SK-N-SH treated with all-trans-retinoic acid at 6 μM for 48 hours (cell line): Measurements from ENCODE around the gene DNAJB7.

Experiments
- ATAC-seq: fragments of 200-7000 bp; cut with Tn5 transposase; 3 replicates; pipeline ENCODE4 v1.9.1; 2020; ENCODE audit warnings: mild to moderate bottlenecking, moderate library complexity
- ARNTL ChIP-seq: fragments of 450-650 bp; formaldehyde crosslinking; IDR thresholded peaks from 2 replicates; pipeline ENCODE4 v1.5.0; 2020; ENCODE audit warnings: low read depth, mild to moderate bottlenecking, moderate library complexity, borderline replicate concordance
- BACH2 ChIP-seq: fragments of 250-450 bp; sonication (Bioruptor Pico); IDR thresholded peaks from 2 replicates; pipeline ENCODE4 v1.9.0; 2021; ENCODE audit warnings: mild to moderate bottlenecking, borderline replicate concordance
- CREB5 ChIP-seq: fragments of 250-450 bp; sonication (Bioruptor Pico); IDR thresholded peaks from 2 replicates; pipeline ENCODE4 v1.5.1; 2020; ENCODE audit warnings: low read depth, mild to moderate bottlenecking, moderate library complexity
- CSDC2 ChIP-seq: fragments of 250-450 bp; sonication (Bioruptor Pico); IDR thresholded peaks from 2 replicates; pipeline ENCODE4 v1.5.0; 2020; ENCODE audit warnings: mild to moderate bottlenecking, moderate library complexity
- CSRNP3 ChIP-seq: fragments of 250-450 bp; sonication (Bioruptor Pico); IDR thresholded peaks from 2 replicates; pipeline ENCODE4 v1.5.1; 2021; ENCODE audit warnings: mild to moderate bottlenecking, moderate library complexity
- ESRRG ChIP-seq: fragments of 250-450 bp; sonication (Bioruptor Pico); IDR thresholded peaks from 2 replicates; pipeline ENCODE4 v1.6.1; 2021; ENCODE audit warnings: mild to moderate bottlenecking
- POU6F1 ChIP-seq: fragments of 250-450 bp; sonication (Bioruptor Pico); IDR thresholded peaks from 2 replicates; pipeline ENCODE4 v1.8.0; 2021; ENCODE audit warnings: low read depth, mild to moderate bottlenecking, moderate library complexity, borderline replicate concordance
- PPARA ChIP-seq: fragments of 250-450 bp; sonication (Bioruptor Pico); IDR thresholded peaks from 2 replicates; pipeline ENCODE4 v1.5.0; 2020; ENCODE audit warnings: mild to moderate bottlenecking, borderline replicate concordance
- RARB ChIP-seq: fragments of 250-450 bp; sonication (Bioruptor Pico); IDR thresholded peaks from 2 replicates; pipeline ENCODE4 v1.8.0; 2021; ENCODE audit warnings: mild to moderate bottlenecking, moderate library complexity
- TOX ChIP-seq: fragments of 250-450 bp; sonication (Bioruptor Pico); IDR thresholded peaks from 2 replicates; pipeline ENCODE4 v1.8.0; 2021; ENCODE audit warnings: mild to moderate bottlenecking, moderate library complexity, borderline replicate concordance
- ZC3H10 ChIP-seq: fragments of 250-450 bp; sonication (Bioruptor Pico); IDR thresholded peaks from 2 replicates; pipeline ENCODE4 v1.5.1; 2021; ENCODE audit warnings: mild to moderate bottlenecking, moderate library complexity
- ZFP3 ChIP-seq: fragments of 250-450 bp; sonication (Bioruptor Pico); IDR thresholded peaks from 2 replicates; pipeline ENCODE4 v1.5.0; 2020; ENCODE audit warnings: mild to moderate bottlenecking, moderate library complexity
- ZFP30 ChIP-seq: fragments of 450-650 bp; formaldehyde crosslinking; IDR thresholded peaks from 2 replicates; pipeline ENCODE4 v1.5.0; 2022; ENCODE audit warnings: mild to moderate bottlenecking, moderate library complexity
- ZNF8 ChIP-seq: fragments of 450-650 bp; formaldehyde crosslinking; IDR thresholded peaks from 2 replicates; pipeline ENCODE4 v1.5.0; 2020; ENCODE audit warnings: mild to moderate bottlenecking, moderate library complexity
- TF ChIP-seq, protein P1 (sequence below): fragments of 250-450 bp; sonication (Bioruptor Pico); IDR thresholded peaks from 2 replicates; pipeline ENCODE4 v1.5.0; 2020; ENCODE audit warnings: mild to moderate bottlenecking, moderate library complexity

Gene DNAJB7

DNA sequence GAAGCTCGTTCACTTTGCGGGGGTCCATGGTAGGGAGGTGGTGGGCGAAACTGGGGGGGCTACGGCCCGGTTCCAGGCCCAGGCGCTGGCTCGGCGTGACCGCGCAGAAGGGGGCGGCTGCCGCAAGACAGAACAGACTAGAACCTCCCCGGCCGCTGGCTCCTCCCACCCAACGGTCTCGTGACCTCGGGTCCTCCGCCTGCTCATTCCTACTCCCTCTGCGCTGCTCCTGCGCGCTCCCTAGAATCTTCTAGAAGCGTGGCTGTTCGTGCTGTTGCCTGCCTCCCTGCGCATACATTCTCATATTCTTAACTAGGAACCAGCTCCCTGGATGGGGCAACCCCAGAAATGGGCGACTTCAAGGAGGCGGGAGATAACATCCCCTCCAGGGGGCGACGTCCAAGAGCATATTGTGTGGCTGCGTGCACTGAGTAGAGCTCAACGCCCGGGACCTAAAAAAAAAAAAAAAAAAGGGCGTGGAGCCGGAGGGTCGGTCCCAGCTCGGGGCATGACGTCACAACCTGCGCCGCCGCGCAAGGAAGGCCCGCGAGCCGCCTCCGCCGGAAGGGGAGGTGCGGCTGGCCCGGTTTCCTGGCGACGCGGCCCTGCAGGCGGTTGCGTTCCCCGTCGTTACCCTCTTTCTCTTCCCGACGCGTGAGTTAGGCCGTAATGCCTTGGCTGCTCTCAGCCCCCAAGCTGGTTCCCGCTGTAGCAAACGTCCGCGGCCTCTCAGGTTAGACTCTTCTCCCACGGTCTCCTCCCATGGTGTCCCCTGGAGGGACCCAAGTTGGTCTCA lies 5.2 kb downstream of the DNAJB7 start, which contains the start of the genes ST13 and XPNPEP3 (continued):
- TF ChIP-seq, protein P1, sequence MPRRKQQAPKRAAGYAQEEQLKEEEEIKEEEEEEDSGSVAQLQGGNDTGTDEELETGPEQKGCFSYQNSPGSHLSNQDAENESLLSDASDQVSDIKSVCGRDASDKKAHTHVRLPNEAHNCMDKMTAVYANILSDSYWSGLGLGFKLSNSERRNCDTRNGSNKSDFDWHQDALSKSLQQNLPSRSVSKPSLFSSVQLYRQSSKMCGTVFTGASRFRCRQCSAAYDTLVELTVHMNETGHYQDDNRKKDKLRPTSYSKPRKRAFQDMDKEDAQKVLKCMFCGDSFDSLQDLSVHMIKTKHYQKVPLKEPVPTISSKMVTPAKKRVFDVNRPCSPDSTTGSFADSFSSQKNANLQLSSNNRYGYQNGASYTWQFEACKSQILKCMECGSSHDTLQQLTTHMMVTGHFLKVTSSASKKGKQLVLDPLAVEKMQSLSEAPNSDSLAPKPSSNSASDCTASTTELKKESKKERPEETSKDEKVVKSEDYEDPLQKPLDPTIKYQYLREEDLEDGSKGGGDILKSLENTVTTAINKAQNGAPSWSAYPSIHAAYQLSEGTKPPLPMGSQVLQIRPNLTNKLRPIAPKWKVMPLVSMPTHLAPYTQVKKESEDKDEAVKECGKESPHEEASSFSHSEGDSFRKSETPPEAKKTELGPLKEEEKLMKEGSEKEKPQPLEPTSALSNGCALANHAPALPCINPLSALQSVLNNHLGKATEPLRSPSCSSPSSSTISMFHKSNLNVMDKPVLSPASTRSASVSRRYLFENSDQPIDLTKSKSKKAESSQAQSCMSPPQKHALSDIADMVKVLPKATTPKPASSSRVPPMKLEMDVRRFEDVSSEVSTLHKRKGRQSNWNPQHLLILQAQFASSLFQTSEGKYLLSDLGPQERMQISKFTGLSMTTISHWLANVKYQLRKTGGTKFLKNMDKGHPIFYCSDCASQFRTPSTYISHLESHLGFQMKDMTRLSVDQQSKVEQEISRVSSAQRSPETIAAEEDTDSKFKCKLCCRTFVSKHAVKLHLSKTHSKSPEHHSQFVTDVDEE (CRISPR knock-in tag), result no peak
- TF ChIP-seq ESRRG (CRISPR knock-in tag) (no peak), ARNTL (no peak), ZFP3 (CRISPR knock-in tag) (no peak)

- TF ChIP-seq ZFP30 (CRISPR knock-in tag), result no peak
- TF ChIP-seq, protein P1 (CRISPR knock-in tag), result no peak
- TF ChIP-seq POU6F1 (CRISPR knock-in tag), result no peak
- TF ChIP-seq CSDC2, result no peak
- no peak for TF ChIP-seq ZFP3 (CRISPR knock-in tag)
- no peak for TF ChIP-seq PPARA
- no peak for TF ChIP-seq ESRRG (CRISPR knock-in tag)
- TF ChIP-seq TOX (CRISPR knock-in tag), result no peak
- no peak for TF ChIP-seq CREB5 (CRISPR knock-in tag)
- no peak for TF ChIP-seq BACH2
- no peak for TF ChIP-seq RARB (CRISPR knock-in tag)
- TF ChIP-seq CSRNP3 (CRISPR knock-in tag), result no peak
- TF ChIP-seq ARNTL, result no peak
- peak; percentile 50 for ATAC-seq
Measured at GRCh38 chr22:40855979-40856512, 5.9 kb downstream of the DNAJB7 start.

GRCh38 chr22:40855071-40855978 lies 6.6 kb downstream of the DNAJB7 start:
- no peak for ATAC-seq
- TF ChIP-seq ZNF8 (CRISPR knock-in tag) (no peak), ZC3H10 (no peak), ESRRG (CRISPR knock-in tag) (no peak)
